Neural progenitor cell (in vitro differentiated cells): ENCODE results near the gene SLC22A23. TPM values are rescaled to one million over a fixed set of nuclear protein-coding genes. Genes with fewer than 3 reads are reported as not detected.

Source experiments
- DNase-seq: peaks from one replicate; pipeline ENCODE4 v3.0.0-alpha.2; 2016; ENCODE audit warnings: low spot score
- H2AFZ ChIP-seq: fragments of 200-600 bp; sonication (generic); replicated peaks from 2 replicates; pipeline ENCODE4 v1.6.1; 2016; ENCODE audit warnings: antibody characterized with exemption
- H3F3A ChIP-seq: fragments of 200-600 bp; sonication (generic); 2 replicates; pipeline ENCODE4 v1.6.1; 2016; ENCODE audit warnings: antibody characterized with exemption, low read depth
- H3K27ac ChIP-seq: fragments of 200-600 bp; sonication (generic); 2 replicates; pipeline ENCODE4 v1.5.1; 2016; ENCODE audit warnings: mild to moderate bottlenecking
- H3K27me3 ChIP-seq: fragments of 200-600 bp; sonication (generic); 2 replicates; pipeline ENCODE4 v1.6.1; 2016; ENCODE audit warnings: mild to moderate bottlenecking, moderate library complexity
- H3K36me3 ChIP-seq: fragments of 200-600 bp; sonication (generic); 2 replicates; pipeline ENCODE4 v1.5.1; 2016
- H3K4me1 ChIP-seq: fragments of 200-600 bp; sonication (generic); 2 replicates; pipeline ENCODE4 v1.6.1; 2016; ENCODE audit warnings: mixed run types
- H3K4me2 ChIP-seq: fragments of 200-600 bp; sonication (generic); 2 replicates; pipeline ENCODE4 v1.6.1; 2016
- H3K4me3 ChIP-seq: fragments of 200-600 bp; sonication (generic); 2 replicates; pipeline ENCODE4 v1.5.1; 2016
- H3K79me2 ChIP-seq: fragments of 200-600 bp; sonication (generic); 2 replicates; pipeline ENCODE4 v1.6.1; 2016; ENCODE audit warnings: low read depth
- H3K9ac ChIP-seq: fragments of 200-600 bp; sonication (generic); 2 replicates; pipeline ENCODE4 v1.6.1; 2016
- H3K9me3 ChIP-seq: fragments of 200-600 bp; sonication (generic); 2 replicates; pipeline ENCODE4 v1.5.1; 2016; ENCODE audit warnings: low read depth
- H4K20me1 ChIP-seq: fragments of 200-600 bp; sonication (generic); 2 replicates; pipeline ENCODE4 v1.6.1; 2016; ENCODE audit warnings: low read depth
- H3K27ac Mint-ChIP-seq: 3 replicates; pipeline ENCODE4 v1.8.0; 2021; ENCODE audit warnings: mixed read lengths
- H3K27me3 Mint-ChIP-seq: 2 replicates; pipeline ENCODE4 v1.8.0; 2022; ENCODE audit warnings: low read depth, mild to moderate bottlenecking, inconsistent platforms, moderate library complexity, mixed read lengths; ENCODE audit not compliant: insufficient read depth
- H3K36me3 Mint-ChIP-seq: 3 replicates; pipeline ENCODE4 v1.8.0; 2021; ENCODE audit warnings: mixed read lengths
- H3K4me1 Mint-ChIP-seq: 3 replicates; pipeline ENCODE4 v1.8.0; 2021; ENCODE audit warnings: mixed read lengths
- H3K4me3 Mint-ChIP-seq: 3 replicates; pipeline ENCODE4 v1.8.0; 2021; ENCODE audit warnings: mild to moderate bottlenecking, moderate library complexity, mixed read lengths
- H3K9me3 Mint-ChIP-seq: 3 replicates; pipeline ENCODE4 v1.8.0; 2020; ENCODE audit warnings: mixed read lengths
- EZH2 ChIP-seq: fragments of 200-600 bp; sonication (generic); IDR thresholded peaks from 2 replicates; pipeline ENCODE4 v1.6.1; 2017; ENCODE audit warnings: antibody characterized with exemption, mild to moderate bottlenecking, moderate library complexity
- EZH2phosphoT487 ChIP-seq: fragments of 200-600 bp; sonication (generic); IDR thresholded peaks from 2 replicates; pipeline ENCODE4 v1.6.1; 2017; ENCODE audit warnings: antibody characterized with exemption
- total RNA-seq: library from RNA; depleted of rRNA; stranded (reverse); fragments of >200 nt; gene quantifications from 2 replicates; pipeline ENCODE4 v1.2.3, GENCODE V29; 2015; ENCODE audit warnings: low replicate concordance
- TF ChIP-seq, protein P1 (sequence below): fragments of 200-600 bp; sonication (generic); IDR thresholded peaks from 2 replicates; pipeline ENCODE4 v1.5.1; 2017; ENCODE audit warnings: antibody characterized with exemption, mild to moderate bottlenecking

Gene SLC22A23
- total RNA-seq, 1 donor from 2014 or later, result 0.99 TPM

DNA sequence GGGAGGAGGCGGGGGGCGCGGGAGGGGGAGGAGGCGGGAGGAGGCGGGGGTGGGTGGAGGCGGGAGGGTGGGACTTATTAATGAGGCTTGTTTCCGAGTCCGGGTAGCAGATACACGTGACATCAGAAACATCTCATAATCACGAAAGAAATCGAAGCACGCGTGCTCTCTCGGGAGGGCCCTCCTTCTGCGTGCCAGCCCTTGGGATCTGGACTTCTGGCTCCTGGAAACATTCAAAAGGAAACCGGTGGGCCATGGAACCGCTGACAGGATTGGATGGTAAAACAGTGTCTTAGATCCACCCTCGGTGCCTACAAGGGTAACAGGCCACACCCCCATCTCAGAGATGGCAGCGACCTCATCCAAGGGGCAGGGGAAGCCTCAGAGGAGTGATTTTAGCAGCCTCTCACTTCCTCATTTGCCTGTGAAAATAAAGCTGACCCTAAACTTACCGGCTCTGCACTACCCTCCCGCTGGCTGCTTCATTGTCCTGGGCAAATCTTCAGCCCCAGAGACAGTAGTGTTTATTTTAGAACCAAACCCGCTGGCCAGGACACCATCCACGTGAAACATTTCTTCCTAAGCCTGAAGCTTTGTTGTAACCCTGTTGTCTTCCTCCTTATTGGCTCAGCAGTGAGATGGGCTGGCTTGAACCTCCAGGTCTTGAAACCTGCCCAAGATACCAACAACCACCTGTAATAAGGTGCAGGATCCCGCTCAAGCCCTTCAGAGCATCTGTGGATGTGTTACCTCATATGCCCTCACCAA, 100.6 kb downstream of the SLC22A23 start:
- H3K27ac ChIP-seq, result no peak overlapping the region
- peak overlapping the region; percentile 4 for H3K4me3 ChIP-seq
- Mint-ChIP-seq H3K27ac (peak overlapping the region; percentile 97), H3K27me3 (peaks cover 8% of the 10 kb centered on the region), H3K4me1 (peaks cover 85% of the 10 kb centered on the region), H3K36me3 (peaks cover 11% of the 10 kb centered on the region), H3K4me3 (peak overlapping the region; percentile 80), H3K9me3 (no peaks in the 10 kb centered on the region)
- TF ChIP-seq, protein P1, sequence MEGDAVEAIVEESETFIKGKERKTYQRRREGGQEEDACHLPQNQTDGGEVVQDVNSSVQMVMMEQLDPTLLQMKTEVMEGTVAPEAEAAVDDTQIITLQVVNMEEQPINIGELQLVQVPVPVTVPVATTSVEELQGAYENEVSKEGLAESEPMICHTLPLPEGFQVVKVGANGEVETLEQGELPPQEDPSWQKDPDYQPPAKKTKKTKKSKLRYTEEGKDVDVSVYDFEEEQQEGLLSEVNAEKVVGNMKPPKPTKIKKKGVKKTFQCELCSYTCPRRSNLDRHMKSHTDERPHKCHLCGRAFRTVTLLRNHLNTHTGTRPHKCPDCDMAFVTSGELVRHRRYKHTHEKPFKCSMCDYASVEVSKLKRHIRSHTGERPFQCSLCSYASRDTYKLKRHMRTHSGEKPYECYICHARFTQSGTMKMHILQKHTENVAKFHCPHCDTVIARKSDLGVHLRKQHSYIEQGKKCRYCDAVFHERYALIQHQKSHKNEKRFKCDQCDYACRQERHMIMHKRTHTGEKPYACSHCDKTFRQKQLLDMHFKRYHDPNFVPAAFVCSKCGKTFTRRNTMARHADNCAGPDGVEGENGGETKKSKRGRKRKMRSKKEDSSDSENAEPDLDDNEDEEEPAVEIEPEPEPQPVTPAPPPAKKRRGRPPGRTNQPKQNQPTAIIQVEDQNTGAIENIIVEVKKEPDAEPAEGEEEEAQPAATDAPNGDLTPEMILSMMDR, result no peak
- H3K27me3 ChIP-seq, result peaks cover 40% of the 10 kb centered on the region
- H3K9me3 ChIP-seq, result no peaks in the 10 kb centered on the region
- H3K36me3 ChIP-seq, result no peaks in the 10 kb centered on the region
- peak overlapping the region; percentile 66 for H3K4me2 ChIP-seq
- H4K20me1 ChIP-seq, result no peaks in the 10 kb centered on the region
- peaks cover 46% of the 10 kb centered on the region for H3F3A ChIP-seq
- no peaks in the 10 kb centered on the region for H3K79me2 ChIP-seq
- H3K9ac ChIP-seq, result no peak overlapping the region
- peak overlapping the region; percentile 38 for H2AFZ ChIP-seq
- peak; percentile 92 for DNase-seq
- H3K4me1 ChIP-seq, result peaks cover 50% of the 10 kb centered on the region

DNA sequence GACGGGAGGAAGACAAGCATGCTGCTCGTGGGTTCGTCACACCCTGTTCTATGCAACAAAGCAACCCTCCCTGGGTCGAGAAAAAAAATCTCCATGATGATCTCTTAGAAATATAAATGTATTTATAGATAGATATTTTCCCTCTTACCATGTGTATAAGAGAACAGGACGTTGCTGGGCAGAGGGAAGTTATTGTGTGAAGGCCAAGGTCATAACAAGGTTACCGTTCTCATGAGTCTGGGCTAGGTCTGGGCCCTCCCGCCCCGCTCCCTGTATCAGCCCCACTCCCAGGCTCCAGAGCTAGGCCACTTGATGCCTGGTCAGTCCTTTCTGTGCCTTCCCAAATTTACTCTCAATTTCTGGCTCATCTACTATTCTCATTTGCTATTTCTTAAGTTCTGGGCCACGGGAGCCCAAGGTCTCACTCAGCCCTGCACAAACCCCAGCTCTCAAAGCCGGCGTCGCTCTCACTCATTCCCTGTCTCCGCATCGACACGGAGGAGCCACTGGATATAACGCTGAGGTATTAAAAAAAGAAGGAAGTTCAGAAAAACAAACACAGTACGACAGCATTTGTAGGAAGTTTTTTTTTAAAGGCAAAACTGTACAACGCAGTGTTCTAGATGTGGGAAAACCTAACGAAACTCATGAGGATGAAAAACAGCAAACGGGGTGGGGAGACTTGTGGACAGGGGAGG, 101.3 kb downstream of the SLC22A23 start:
- H3F3A ChIP-seq, result peaks cover 53% of the 10 kb centered on the region
- H4K20me1 ChIP-seq, result no peaks in the 10 kb centered on the region
- no peak overlapping the region for H2AFZ ChIP-seq
- Mint-ChIP-seq H3K9me3 (no peaks in the 10 kb centered on the region), H3K4me3 (peak overlapping the region; percentile 81), H3K27ac (peak overlapping the region; percentile 94), H3K4me1 (peaks cover 88% of the 10 kb centered on the region), H3K27me3 (peaks cover 8% of the 10 kb centered on the region), H3K36me3 (peaks cover 9% of the 10 kb centered on the region)
- H3K27me3 ChIP-seq, result peaks cover 40% of the 10 kb centered on the region
- H3K9ac ChIP-seq, result no peak overlapping the region
- no peaks in the 10 kb centered on the region for H3K79me2 ChIP-seq
- peak overlapping the region; percentile 68 for H3K4me2 ChIP-seq
- H3K9me3 ChIP-seq, result no peaks in the 10 kb centered on the region
- no peaks in the 10 kb centered on the region for H3K36me3 ChIP-seq
- peak; percentile 48 for DNase-seq
- TF ChIP-seq EZH2phosphoT487, result no peak
- TF ChIP-seq EZH2, result no peak
- TF ChIP-seq, protein P1, result no peak
- no peak overlapping the region for H3K27ac ChIP-seq
- peaks cover 54% of the 10 kb centered on the region for H3K4me1 ChIP-seq
- H3K4me3 ChIP-seq, result peak overlapping the region; percentile 32

DNA sequence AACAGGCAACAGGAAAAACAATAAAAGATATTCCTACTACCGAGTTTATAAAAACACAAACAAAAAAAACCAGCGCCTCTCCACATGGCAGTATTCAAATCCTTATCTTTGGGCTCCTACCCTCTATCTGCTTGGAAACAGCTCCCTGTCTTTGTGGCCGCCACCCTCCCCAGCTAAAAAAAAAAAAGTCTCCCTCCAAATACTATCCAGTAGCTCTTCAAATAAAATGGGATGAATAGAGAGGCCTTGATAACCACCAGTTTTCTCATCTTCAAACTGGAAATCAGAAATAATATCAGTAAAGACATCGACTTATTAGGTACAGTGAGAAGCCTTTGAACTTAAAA, 101.9 kb downstream of the SLC22A23 start:
- H3K36me3 ChIP-seq, result no peaks in the 10 kb centered on the region
- Mint-ChIP-seq H3K4me3 (peak overlapping the region; percentile 81), H3K4me1 (peaks cover 90% of the 10 kb centered on the region), H3K9me3 (no peaks in the 10 kb centered on the region), H3K27me3 (peaks cover 8% of the 10 kb centered on the region), H3K36me3 (peaks cover 5% of the 10 kb centered on the region), H3K27ac (peak overlapping the region; percentile 94)
- H3K27me3 ChIP-seq, result peaks cover 43% of the 10 kb centered on the region
- H3K9me3 ChIP-seq, result no peaks in the 10 kb centered on the region
- H4K20me1 ChIP-seq, result no peaks in the 10 kb centered on the region
- H3K9ac ChIP-seq, result no peak overlapping the region
- TF ChIP-seq EZH2phosphoT487 (no peak), EZH2 (no peak)
- TF ChIP-seq, protein P1, result no peak
- no peak overlapping the region for H3K4me3 ChIP-seq
- no peak for DNase-seq
- no peak overlapping the region for H3K4me2 ChIP-seq
- no peaks in the 10 kb centered on the region for H3K79me2 ChIP-seq
- H3K4me1 ChIP-seq, result peaks cover 59% of the 10 kb centered on the region
- no peak overlapping the region for H2AFZ ChIP-seq
- H3K27ac ChIP-seq, result no peak overlapping the region
- peaks cover 55% of the 10 kb centered on the region for H3F3A ChIP-seq
